HG03442 (cell line): ENCODE measurements around the gene SMARCC1.

Experiments used
- ATAC-seq: cut with Tn5 transposase; IDR thresholded peaks from one replicate; pipeline ENCODE4 v1.9.1; 2021; ENCODE audit warnings: mild to moderate bottlenecking, moderate library complexity; ENCODE audit not compliant: unreplicated experiment

The SMARCC1 gene

DNA sequence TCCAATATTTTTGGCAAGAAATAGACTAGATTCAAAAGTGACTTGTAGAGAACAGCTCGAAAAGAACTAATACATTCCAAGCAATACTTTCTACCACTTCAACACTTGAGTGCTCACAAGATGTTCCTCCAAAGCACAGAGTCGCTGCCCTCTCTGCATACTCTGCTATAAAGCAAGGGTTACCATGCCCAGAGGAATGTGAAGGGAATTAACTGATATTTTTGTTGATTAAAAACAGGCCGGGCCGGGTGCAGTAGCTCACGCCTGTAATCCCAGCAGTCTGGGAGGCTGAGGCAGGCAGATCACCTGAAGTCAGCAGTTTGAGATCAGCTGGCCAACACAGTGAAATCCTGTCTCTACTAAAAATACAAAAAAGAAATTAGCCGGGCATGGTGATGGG, 145.5 kb downstream of the SMARCC1 start:
- ATAC-seq: no peak

DNA sequence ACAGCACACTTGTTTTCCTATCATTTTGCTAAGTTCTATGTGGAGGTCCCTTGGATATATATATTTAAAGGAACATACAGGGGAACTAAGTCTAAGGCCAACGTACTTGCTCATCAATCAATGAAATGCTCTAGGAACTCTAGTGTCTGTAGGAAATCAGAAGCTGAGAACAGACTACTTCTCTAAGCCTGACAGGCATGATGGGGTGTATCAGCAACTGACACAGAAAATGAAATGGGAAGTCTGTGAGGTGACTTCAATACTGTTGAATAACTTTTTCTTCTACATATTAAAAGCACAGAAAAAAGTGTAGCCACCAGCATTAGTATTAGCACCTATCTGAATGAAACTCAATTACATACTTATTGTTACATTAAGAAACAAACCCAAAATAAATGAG, 146.2 kb downstream of the SMARCC1 start:
- no peak for ATAC-seq

DNA sequence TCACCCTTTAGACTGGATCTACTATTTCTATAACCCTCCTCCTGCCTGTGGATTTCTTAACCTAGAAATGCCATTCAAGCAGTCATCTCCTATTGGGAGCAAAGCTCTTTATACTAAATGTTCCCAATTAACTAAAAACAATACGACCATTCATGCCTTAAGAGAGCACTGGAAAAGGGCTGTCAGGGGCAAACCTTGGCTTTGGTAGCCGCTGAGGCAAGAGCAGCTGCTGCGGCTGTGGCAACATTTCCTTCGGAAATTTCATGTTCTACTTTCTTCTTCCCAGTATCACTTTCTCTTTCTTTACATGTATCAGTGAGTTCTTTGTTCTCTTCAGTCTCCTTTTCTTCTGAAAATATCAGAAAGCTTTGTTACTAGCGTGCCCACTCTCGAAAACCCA, 146.7 kb downstream of the SMARCC1 start:
- no peak for ATAC-seq

DNA sequence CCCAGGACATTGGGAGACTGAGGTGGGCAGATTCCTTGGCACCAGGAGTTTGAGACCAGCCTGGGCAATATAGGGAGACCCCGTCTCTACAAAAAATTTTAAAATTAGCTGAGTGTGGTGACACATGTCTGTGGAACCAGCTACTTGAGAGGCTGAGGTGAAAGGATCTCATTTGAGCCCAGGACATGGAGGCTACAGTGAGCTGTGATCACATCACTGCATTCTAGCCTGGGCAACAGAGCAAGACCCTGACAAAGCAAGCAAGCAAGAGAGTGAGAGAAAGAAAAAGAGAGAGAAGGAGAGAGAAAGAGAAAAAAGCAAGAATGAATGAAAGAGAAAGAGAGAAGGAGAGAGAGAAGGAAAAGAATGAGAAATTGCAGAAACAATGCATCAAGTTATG, 150.9 kb downstream of the SMARCC1 start:
- no peak for ATAC-seq

DNA sequence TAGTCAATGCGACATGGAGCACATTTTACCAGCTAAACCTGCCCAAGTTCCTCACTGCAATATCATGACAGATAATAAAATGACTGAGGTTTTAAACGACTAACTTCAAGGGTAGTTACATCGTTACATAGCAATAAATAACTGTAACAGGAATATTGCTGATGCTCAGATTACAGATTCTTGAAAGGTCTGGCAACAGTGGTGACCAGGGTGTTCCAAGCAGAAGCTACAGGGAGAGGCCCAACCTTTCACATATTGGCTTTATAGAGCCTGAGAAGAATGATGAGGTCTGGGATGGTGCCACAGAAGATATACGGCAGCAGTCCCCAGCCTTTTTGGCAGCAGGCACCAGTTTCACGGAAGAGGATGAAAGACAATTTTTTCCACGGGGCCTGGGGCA, 151.9 kb downstream of the SMARCC1 start:
- no peak for ATAC-seq

DNA sequence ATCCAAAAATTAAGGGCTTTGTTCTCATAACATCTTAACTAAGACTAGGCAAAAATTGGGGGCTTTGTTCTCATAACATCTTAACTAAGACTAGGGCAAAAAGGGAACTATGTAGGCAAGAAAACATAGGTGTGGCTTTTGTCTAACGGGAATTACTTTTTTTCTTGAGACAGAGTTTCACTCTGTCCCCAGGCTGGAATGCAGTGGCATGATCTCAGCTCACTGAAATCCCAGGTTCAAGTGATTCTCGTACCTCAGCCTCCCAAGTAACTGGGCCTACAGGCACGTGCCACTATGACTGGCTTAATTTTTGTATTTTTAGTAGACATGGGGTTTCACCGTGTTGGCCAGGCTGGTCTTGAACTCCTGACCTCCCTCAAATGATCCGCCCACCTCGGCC, 153.3 kb downstream of the SMARCC1 start:
- no peak for ATAC-seq

DNA sequence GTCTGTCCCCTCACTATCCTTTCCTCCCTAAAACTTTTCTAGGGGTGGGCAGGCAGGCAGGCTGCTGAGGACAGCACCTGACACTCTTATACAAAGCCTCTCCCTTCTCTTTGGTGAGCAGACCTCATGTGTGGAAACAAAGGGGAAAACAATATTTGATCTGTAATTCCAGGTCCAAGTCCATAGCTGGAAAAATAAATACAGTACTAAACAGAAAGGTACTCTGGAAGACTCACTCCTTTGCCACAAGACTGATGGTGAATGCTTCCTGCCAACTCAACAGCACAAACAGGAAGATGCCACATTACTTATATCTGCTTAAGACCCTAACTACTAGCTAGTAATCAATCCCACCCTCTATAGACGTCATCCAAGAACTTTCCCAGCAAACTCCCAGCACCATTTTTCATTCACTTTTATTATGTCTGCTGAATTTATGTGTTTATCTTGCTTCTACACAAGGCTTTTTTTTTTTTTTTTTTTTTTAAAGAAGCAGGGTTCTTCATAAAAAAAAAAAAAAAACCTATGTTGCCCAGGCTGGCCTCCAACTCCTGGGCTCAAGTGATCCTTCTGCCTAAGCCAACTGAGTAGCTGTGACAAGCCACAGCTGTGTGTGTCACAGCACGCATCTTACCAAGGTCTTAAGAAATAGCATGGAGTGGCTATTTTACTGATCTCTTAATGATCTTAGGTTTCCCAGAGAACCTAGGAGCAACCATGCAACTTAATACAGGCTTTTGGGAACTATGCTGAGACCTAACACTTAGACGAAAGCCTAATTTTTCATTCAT, 158.8 kb downstream of the SMARCC1 start:
- ATAC-seq: no peak

DNA sequence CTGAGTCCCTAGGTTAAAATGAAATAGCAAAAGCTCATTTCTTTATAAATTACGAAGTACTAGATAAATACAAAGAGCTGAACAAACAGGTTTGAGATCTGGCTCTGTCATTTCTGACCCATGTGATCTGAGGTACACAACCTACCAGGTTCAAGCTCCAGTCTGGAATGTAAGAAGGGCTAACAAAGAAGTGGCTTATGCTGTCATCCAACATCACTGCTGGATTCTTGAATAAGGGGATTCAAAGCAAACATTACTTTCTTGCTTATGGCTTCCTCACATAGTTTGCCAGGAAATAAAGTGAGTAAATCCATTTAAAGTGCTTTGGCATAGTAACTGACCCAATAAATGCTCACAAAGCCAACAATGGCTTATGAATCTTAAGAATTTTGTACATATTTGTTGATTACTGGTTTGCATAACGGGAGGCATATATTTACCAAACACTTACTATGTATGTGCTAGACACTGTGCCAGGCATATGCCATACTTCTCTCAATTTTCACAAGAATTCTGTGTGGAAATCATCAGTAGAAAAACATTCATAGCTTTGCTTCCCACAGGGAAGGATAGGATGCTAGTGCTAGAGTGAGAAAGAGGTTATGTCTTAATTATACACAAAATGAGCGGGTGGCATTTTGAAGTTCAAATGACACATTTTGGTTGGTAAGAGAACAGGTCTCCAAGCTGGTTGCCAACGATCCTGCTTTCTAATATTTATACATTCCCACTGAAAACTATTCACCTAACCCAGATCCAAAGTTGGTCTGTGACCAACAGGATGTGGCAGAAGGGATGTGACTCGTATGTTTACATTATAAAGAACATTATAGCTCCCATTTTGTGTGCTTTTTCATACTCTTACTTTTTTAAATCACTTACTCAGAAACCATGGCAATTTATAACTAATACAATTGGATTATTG, 164.3 kb downstream of the SMARCC1 start:
- ATAC-seq: no peak

DNA sequence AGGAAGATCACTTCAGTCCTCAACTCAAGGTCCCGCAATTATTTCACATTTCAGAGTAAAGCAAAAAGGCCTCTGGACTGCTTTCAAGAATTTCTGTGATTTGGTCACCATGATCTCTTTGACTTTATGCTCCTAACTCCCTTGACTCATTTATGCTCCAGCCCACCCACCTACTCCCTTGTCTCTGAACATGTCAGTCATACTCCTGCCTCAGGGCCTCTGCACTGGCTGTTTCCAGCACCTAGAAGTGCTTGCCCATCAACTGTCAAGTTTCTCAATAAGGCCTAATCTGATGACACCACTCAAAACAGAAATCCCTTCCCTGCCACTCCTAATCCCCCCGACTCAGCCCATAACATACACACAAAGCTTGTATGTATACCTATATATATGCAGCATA, 166.9 kb downstream of the SMARCC1 start:
- ATAC-seq: no peak

DNA sequence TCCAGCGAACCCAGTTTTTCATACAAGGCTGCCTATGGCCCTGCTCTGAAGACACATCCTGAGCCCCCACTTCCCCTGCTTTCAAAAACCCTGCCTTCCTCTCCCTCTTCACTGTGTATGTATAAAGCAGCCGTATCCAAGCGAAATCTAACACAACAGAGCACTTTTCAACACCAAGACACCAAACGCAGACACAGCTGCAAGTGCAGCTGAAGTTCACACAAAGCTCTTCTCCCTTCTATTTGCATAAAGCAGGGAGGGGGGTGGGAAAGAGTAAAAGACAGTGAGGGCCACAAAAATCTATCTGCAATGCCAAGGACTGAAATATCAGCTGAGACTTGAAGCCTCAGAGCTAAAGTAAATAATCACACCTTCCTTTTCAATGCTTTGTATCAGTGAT, 168.0 kb downstream of the SMARCC1 start:
- no peak for ATAC-seq

DNA sequence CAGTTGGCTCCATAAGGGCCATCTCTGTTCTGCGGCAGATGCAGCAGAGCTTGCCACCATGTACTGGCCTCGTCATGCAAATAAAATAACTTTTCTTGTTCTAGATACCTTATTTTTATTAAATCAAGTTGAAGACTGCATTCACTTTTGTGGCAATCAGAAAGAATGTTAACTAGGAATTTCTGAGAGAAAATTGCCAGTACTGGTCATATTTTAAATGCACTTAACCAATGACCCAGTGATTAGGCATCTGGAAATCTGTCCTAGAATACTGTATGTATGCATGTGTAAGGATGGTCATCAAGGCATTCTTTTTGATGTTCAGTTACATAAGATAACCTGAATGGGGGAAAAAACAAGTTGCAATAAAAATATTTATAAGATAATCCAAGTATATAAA, 168.8 kb downstream of the SMARCC1 start:
- no peak for ATAC-seq

DNA sequence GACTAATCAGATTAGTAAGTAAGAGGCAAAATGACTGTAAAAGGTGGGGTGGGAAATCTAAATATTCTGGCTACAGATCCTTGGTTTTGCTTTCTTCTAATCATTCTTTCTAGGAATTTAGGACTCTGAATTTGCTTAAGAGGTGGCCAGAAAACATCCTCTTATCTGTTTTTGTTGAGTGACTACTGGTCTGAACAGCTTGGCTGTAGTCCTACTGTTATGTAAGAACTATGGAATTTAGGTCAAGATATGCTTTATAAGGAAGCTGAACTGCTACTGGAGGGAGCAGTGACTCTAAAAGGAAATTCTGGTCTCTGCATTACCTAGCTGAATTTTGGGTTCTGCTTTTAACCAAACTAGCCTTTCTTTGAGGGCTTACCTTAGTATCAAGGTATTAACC, 169.5 kb downstream of the SMARCC1 start:
- ATAC-seq: no peak

DNA sequence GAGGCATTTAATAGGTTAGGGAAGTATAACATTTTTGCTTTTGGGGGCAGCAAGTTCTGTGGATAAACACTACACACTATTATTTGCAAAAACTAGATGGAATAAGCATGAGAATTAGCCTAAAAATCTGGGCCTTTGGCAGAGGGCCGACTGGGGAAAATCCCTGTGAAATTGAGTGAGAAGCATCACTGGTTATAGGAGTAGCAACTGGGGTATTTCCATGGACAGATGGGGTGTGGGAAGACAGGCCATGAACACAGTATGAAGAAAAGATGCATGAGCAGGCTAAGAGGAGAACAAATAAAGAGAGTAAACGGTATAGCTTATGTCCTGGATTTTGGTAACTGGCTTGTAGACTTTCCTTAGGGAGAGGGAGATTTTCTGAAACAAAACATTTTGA, 170.1 kb downstream of the SMARCC1 start:
- no peak for ATAC-seq

DNA sequence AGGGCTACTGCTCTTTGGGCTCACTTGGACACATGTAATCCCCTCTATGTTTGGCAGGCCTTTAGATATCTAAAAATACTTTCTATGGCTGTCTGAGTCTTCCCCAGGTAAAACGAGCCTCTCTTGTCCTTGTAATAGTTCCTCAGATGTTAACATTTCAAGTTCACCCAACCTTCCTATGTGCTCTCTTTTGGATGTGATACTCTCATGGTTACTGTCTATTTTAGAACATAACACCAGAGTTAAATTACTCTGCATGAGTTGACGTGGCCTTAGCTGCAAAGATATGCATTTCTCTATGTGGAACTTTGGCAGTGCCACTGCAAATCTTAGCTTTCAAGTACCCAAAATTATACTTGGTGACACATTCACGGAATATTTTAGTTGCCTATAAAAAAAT, 171.1 kb downstream of the SMARCC1 start:
- ATAC-seq: no peak

DNA sequence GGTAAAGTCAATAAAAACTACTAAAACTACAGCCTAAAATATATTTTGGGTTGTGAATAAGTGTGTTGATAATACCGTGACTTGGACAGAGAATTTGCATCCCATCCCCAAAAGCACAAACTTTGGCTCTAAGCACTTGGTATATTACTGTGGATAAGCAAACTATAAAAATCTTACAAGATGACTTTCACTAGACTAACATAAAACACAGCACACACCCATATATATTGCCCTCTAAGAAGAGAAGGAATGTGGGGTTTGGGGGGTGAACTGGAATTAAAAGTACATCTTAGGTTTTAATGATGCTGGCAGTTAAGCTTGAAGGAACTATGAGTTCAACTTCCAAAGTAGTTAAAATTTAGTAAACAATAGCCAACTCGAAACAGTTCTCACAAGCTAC, 174.4 kb downstream of the SMARCC1 start:
- no peak for ATAC-seq

DNA sequence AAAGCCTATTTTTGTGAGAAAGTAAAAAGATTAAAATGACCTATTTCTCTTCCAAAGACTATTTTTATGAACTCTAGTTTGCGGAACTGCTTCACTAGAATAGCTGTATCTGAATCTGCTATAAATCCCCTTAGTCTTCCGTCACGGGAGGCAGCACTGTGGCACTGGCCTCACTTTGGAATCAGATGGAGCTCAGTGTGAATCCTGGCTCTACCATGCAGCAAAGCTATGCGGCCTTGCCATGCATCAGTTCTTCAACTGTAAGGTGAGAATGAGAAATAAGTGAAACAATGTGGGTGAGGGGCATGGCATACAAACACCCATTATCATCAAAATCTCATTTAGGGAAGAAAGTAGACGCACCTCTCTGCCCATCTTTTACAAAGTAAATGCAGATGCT, 175.5 kb downstream of the SMARCC1 start:
- ATAC-seq: no peak

DNA sequence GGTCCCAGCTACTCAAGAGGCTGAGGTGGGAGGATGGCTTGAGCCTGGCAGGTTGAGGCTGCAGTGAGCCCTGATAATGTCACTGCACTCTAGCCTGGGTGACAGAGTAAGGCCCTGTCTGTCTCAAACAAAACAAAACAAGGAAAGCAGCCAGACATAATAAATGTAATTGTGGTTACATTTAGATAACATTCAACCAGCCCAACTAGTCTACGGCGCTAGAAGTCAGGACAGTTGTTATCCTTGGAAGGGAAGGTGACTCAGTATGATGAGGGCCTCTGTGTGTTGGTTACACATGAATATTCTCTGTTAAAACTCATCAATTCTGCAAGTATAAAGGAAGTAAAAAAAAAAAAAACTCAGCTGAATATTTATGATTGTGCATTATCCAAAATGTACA, 176.0 kb downstream of the SMARCC1 start:
- ATAC-seq: no peak

DNA sequence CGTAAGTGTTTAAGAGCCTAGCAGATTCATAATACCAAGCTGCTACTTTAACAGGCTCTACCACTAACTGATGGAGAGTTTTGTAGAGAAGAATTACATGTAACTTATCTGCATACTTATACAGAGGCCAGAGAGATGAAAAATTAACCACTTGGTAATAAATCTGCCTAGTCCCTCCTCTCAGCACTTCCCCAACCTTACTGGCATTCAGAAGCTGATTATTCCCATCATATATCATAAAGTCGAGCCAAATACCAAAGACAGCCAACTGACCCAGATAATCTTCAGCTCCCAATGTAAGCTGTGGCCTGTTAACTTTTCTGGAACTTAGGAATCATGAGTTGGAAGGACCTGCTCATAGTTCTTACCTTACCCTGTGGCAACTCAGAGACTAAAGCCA, 177.5 kb downstream of the SMARCC1 start:
- ATAC-seq: no peak

DNA sequence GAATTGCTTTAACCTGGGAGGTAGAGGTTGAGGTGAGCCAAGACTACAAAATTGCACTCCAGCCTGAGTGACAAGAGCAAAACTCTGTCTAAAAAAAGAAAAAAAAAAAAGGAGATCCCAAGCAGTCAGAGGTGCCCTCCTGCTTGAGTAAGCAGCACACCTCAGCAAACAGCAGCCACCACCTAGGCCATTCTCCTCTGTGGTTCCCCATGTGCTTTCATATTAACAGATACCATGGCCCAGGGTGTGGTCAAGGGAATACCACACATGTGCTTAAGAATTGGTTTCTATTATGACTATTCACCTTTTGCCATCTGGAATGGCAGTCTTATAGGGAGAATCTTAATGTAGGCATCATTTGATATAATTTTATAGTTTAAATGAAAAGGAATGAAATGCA, 178.4 kb downstream of the SMARCC1 start:
- no peak for ATAC-seq

DNA sequence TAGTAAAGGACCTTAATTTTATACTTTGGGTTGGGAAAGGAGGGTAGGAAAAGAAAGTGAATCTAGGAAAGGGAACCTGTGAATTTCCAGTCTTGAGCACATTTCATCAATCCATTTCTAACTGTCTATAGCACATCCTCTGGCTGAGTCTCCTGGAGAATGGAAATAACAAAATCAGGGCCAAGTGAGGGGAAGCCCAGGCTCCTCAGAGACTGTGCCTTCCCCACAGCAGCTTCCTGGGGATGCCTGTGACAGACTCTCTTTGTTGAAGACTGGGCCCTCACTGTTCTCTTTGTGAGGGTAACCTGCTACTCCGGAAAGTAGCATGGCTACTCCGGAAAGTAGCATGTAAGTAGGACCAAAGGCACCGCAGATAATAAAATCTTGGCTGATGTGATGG, 180.4 kb downstream of the SMARCC1 start:
- no peak for ATAC-seq

DNA sequence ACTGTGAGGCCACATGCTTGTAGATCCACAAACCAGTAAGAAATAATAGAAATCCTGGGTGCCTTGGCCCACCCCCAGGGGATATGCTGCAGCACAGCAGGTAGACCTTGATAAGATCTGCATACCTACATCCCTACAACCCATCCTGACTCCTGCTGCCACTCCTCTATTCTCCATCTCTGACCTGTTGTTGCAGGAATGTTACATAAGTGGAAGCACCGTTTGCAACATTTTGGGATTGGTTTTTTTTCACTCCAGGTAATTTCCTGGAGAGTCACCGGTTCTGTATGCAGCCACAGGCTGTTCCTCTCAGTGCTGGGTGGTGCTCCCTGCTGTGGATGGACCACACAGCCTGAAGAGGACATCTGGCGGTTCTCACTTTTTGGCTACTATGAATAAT, 186.9 kb downstream of the SMARCC1 start:
- no peak for ATAC-seq

DNA sequence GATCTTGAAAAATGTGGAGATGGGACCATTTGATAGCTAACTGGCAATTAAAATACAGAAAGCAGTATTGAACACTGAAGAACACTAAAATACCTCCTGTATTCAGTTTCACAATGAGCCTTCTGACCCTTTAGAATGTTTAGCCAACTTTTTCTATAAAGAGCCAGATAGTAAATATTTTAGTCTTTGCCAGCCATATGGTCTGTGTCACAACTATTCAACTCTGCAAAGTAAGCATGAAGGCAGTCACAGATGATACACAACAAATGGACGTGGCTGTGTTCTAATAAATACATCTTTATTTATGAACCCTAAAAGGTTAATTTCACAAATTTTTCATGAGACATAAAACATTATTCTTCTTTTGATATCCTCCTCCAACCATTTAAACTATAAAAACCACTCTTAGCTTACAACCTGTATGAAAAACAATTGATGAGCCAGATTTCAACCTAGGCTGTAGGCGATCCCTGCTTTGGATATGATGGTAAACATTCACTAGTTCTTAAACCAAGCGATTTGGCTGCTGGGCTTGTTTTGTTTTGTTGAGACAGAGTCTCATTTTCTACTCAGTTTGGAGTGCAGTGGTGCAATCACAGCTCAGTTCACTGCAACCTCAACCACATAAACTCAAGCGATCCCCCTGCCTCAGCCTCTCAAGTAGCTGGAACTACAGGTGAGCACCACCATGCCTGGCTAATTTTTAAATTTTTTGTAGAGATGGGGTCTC, 189.5 kb downstream of the SMARCC1 start:
- no peak for ATAC-seq
